Smooth muscle cell (in vitro differentiated cells): ENCODE results near the gene ID4. TPM values are rescaled to one million over a fixed set of nuclear protein-coding genes. Genes with fewer than 3 reads are reported as not detected.

Source experiments
- DNase-seq: peaks from one replicate; lab custom pipeline; 2025; ENCODE audit not compliant: unreplicated experiment; lab: John Stamatoyannopoulos, UW
- H2AFZ ChIP-seq: fragments of 200-600 bp; sonication (generic); 2 replicates; pipeline ENCODE4 v1.6.0; 2016; ENCODE audit warnings: antibody characterized with exemption, low read depth, mild to moderate bottlenecking
- H3F3A ChIP-seq: fragments of 200-600 bp; sonication (generic); 2 replicates; pipeline ENCODE4 v1.6.0; 2017; ENCODE audit warnings: antibody characterized with exemption, low read depth
- H3K27ac ChIP-seq: fragments of 200-600 bp; sonication (generic); 2 replicates; pipeline ENCODE4 v1.5.1; 2016; ENCODE audit warnings: low read depth, mild to moderate bottlenecking
- H3K27me3 ChIP-seq: fragments of 200-600 bp; sonication (generic); 2 replicates; pipeline ENCODE4 v1.6.1; 2016; ENCODE audit warnings: low read depth, mild to moderate bottlenecking
- H3K36me3 ChIP-seq: fragments of 200-600 bp; sonication (generic); 2 replicates; pipeline ENCODE4 v1.5.1; 2016; ENCODE audit warnings: low read depth
- H3K4me1 ChIP-seq: fragments of 200-600 bp; sonication (generic); 2 replicates; pipeline ENCODE4 v1.5.1; 2016; ENCODE audit warnings: low read depth
- H3K4me2 ChIP-seq: fragments of 200-600 bp; sonication (generic); 2 replicates; pipeline ENCODE4 v1.6.0; 2016; ENCODE audit warnings: mild to moderate bottlenecking
- H3K4me3 ChIP-seq: fragments of 200-600 bp; sonication (generic); 2 replicates; pipeline ENCODE4 v1.5.1; 2016; ENCODE audit warnings: mild to moderate bottlenecking
- H3K79me2 ChIP-seq: fragments of 200-600 bp; sonication (generic); 2 replicates; pipeline ENCODE4 v1.6.0; 2016; ENCODE audit warnings: low read depth, mild to moderate bottlenecking
- H3K9ac ChIP-seq: fragments of 200-600 bp; sonication (generic); 2 replicates; pipeline ENCODE4 v1.6.0; 2016; ENCODE audit warnings: low read depth
- H3K9me3 ChIP-seq: fragments of 200-600 bp; sonication (generic); replicated peaks from 2 replicates; pipeline ENCODE4 v1.5.1; 2016; ENCODE audit warnings: low read depth
- H4K20me1 ChIP-seq: fragments of 200-600 bp; sonication (generic); 2 replicates; pipeline ENCODE4 v1.6.0; 2016; ENCODE audit warnings: low read depth
- CTCF ChIP-seq: fragments of 200-600 bp; sonication (generic); IDR thresholded peaks from 2 replicates; pipeline ENCODE4 v1.5.1; 2017; ENCODE audit warnings: borderline replicate concordance, mild to moderate bottlenecking, antibody characterized with exemption; ENCODE audit not compliant: insufficient read depth, poor library complexity, severe bottlenecking
- WGBS: methylation state at CpG from one replicate; pipeline ENCODE4 v1.1.7; 2016; ENCODE audit warnings: low lambda C conversion rate; 5-methylcytosine and 5-hydroxymethylcytosine counted together
- polyA plus RNA-seq: library from polyadenylated mRNA; unstranded; fragments of >200 nt; fragmentation: Nextera tagmentation; extraction: Ambion mirVana; gene quantifications from 2 replicates; pipeline ENCODE4 v1.2.1, GENCODE V29; 2016
- total RNA-seq: library from RNA; depleted of rRNA; stranded (reverse); fragments of >200 nt; gene quantifications from 2 replicates; pipeline ENCODE4 v1.2.3, GENCODE V29; 2014

Gene ID4
- total and polyA plus RNA-seq, 2 experiments from 2014 or later, result 123 to 181 TPM

- peak overlapping the region; percentile 70 for H3K9ac ChIP-seq
- H3F3A ChIP-seq, result peaks cover 38% of the 10 kb centered on the region
- peaks cover 20% of the 10 kb centered on the region for H3K79me2 ChIP-seq
- H4K20me1 ChIP-seq, result peaks cover 20% of the 10 kb centered on the region
- H3K4me3 ChIP-seq, result no peak overlapping the region
- DNase-seq, result no peak
- H3K4me1 ChIP-seq, result peaks cover 43% of the 10 kb centered on the region
- H2AFZ ChIP-seq, result no peak overlapping the region
- H3K27ac ChIP-seq, result peak overlapping the region; percentile 98
- no peaks in the 10 kb centered on the region for H3K36me3 ChIP-seq
- WGBS, result 20% methylated on average over 10 of the region's 10 CpGs
- H3K9me3 ChIP-seq, result no peaks in the 10 kb centered on the region
- peak overlapping the region; percentile 74 for H3K4me2 ChIP-seq
- no peak for TF ChIP-seq CTCF
- H3K27me3 ChIP-seq, result no peaks in the 10 kb centered on the region
These were observed 8.3 kb downstream of the ID4 start for GRCh38 chr6:19845266-19846041.

GRCh38 chr6:19848465-19849029, 11.4 kb downstream of the ID4 start:
- 95% methylated on average over 2 of the region's 2 CpGs for WGBS

GRCh38 chr6:19849196-19849595, 12.0 kb downstream of the ID4 start:
- H3K27me3 ChIP-seq, result no peaks in the 10 kb centered on the region
- no peaks in the 10 kb centered on the region for H4K20me1 ChIP-seq
- H3K27ac ChIP-seq, result no peak overlapping the region
- H3F3A ChIP-seq, result peaks cover 17% of the 10 kb centered on the region
- 84% methylated on average over 3 of the region's 3 CpGs for WGBS
- H2AFZ ChIP-seq, result no peak overlapping the region
- no peaks in the 10 kb centered on the region for H3K9me3 ChIP-seq
- H3K4me1 ChIP-seq, result peaks cover 16% of the 10 kb centered on the region
- TF ChIP-seq CTCF, result no peak
- H3K79me2 ChIP-seq, result no peaks in the 10 kb centered on the region
- H3K4me2 ChIP-seq, result no peak overlapping the region
- DNase-seq, result no peak
- no peak overlapping the region for H3K9ac ChIP-seq
- no peak overlapping the region for H3K4me3 ChIP-seq
- H3K36me3 ChIP-seq, result no peaks in the 10 kb centered on the region

More at GRCh38 chr6:19848465-19849029, 11.4 kb downstream of the ID4 start:
- no peak for TF ChIP-seq CTCF
- H3K27ac ChIP-seq, result no peak overlapping the region
- H3K36me3 ChIP-seq, result no peaks in the 10 kb centered on the region
- H3K4me2 ChIP-seq, result no peak overlapping the region
- H3F3A ChIP-seq, result peaks cover 17% of the 10 kb centered on the region
- no peaks in the 10 kb centered on the region for H4K20me1 ChIP-seq
- no peak overlapping the region for H3K4me3 ChIP-seq
- H3K27me3 ChIP-seq, result no peaks in the 10 kb centered on the region
- peaks cover 22% of the 10 kb centered on the region for H3K4me1 ChIP-seq
- no peaks in the 10 kb centered on the region for H3K9me3 ChIP-seq
- H3K79me2 ChIP-seq, result no peaks in the 10 kb centered on the region
- DNase-seq, result no peak
- H3K9ac ChIP-seq, result no peak overlapping the region
- no peak overlapping the region for H2AFZ ChIP-seq

- Histone ChIP-seq H3K36me3 (no peaks in the 10 kb centered on the region), H3K4me3 (no peak overlapping the region), H3K27ac (peak overlapping the region; percentile 76), H2AFZ (peak overlapping the region; percentile 11), H3K4me2 (no peak overlapping the region), H3K27me3 (no peaks in the 10 kb centered on the region), H3F3A (peaks cover 12% of the 10 kb centered on the region), H3K4me1 (peaks cover 10% of the 10 kb centered on the region), H4K20me1 (no peaks in the 10 kb centered on the region), H3K9ac (no peak overlapping the region), H3K9me3 (no peaks in the 10 kb centered on the region), H3K79me2 (no peaks in the 10 kb centered on the region)
- no peak for TF ChIP-seq CTCF
- DNase-seq, result no peak
- WGBS, result 91% methylated on average over 4 of the region's 4 CpGs
These were observed 12.6 kb downstream of the ID4 start for GRCh38 chr6:19849755-19850154.
